Measurements from ENCODE around the gene RUVBL2.

Gene RUVBL2

GRCh38 chr19:48959341-48960239 is 34.1 kb upstream of the RUVBL2 start:
- ATAC-seq (replicated peaks) (no peak), DNase-seq (no peak)
- peaks cover 0 to 2% of the 10 kb centered on the region in 2 donors for H3K9me3 Mint-ChIP-seq
- no peak overlapping the region for H3K4me3 Mint-ChIP-seq
- peak overlapping the region; percentile 82 for H3K27ac Mint-ChIP-seq
- no peaks in the 10 kb centered on the region for H3K27me3 Mint-ChIP-seq
- peaks cover 33 to 58% of the 10 kb centered on the region in 2 donors for H3K36me3 Mint-ChIP-seq
- H3K4me1 Mint-ChIP-seq, result peaks cover 48 to 72% of the 10 kb centered on the region in 2 donors

- H3K9me3 Mint-ChIP-seq, result peaks cover 0 to 2% of the 10 kb centered on the region in 2 donors
- peak overlapping the region; percentile 78 for H3K27ac Mint-ChIP-seq
- ATAC-seq (replicated peaks) (no peak), DNase-seq (no peak)
- peaks cover 40 to 61% of the 10 kb centered on the region in 2 donors for H3K36me3 Mint-ChIP-seq
- peak overlapping the region in 1 of 2 donors; percentile 24 for H3K4me3 Mint-ChIP-seq
- peaks cover 44 to 75% of the 10 kb centered on the region in 2 donors for H3K4me1 Mint-ChIP-seq
- H3K27me3 Mint-ChIP-seq, result no peaks in the 10 kb centered on the region
Observed at GRCh38 chr19:48961051-48961649, 32.5 kb upstream of the RUVBL2 start.

GRCh38 chr19:48961673-48962028 is 32.0 kb upstream of the RUVBL2 start:
- DNase-seq (no peak), ATAC-seq (replicated peaks) (no peak)
- peaks cover 42 to 62% of the 10 kb centered on the region in 2 donors for H3K36me3 Mint-ChIP-seq
- peak overlapping the region; percentile 99 for H3K4me3 Mint-ChIP-seq
- peak overlapping the region; percentile 99 for H3K27ac Mint-ChIP-seq
- peaks cover 0 to 5% of the 10 kb centered on the region in 2 donors for H3K9me3 Mint-ChIP-seq
- peaks cover 45 to 77% of the 10 kb centered on the region in 2 donors for H3K4me1 Mint-ChIP-seq
- no peaks in the 10 kb centered on the region for H3K27me3 Mint-ChIP-seq

- Mint-ChIP-seq H3K36me3 (peaks cover 44 to 62% of the 10 kb centered on the region in 2 donors), H3K27me3 (no peaks in the 10 kb centered on the region), H3K9me3 (peaks cover 0 to 5% of the 10 kb centered on the region in 2 donors), H3K4me3 (peak overlapping the region; percentile 99), H3K27ac (peak overlapping the region; percentile 99), H3K4me1 (peaks cover 45 to 77% of the 10 kb centered on the region in 2 donors)
- peak; percentile 62 for DNase-seq
- ATAC-seq (replicated peaks), result peak; percentile 49 to 56
Observed at GRCh38 chr19:48962029-48962848, 31.4 kb upstream of the RUVBL2 start.

GRCh38 chr19:48962849-48963165 is 30.9 kb upstream of the RUVBL2 start:
- no peaks in the 10 kb centered on the region for H3K27me3 Mint-ChIP-seq
- ATAC-seq (replicated peaks) (no peak), DNase-seq (no peak)
- peak overlapping the region; percentile 99 for H3K4me3 Mint-ChIP-seq
- H3K4me1 Mint-ChIP-seq, result peaks cover 50 to 79% of the 10 kb centered on the region in 2 donors
- peaks cover 49 to 63% of the 10 kb centered on the region in 2 donors for H3K36me3 Mint-ChIP-seq
- H3K27ac Mint-ChIP-seq, result peak overlapping the region; percentile 99
- H3K9me3 Mint-ChIP-seq, result peaks cover 0 to 5% of the 10 kb centered on the region in 2 donors

GRCh38 chr19:48963371-48964204 is 30.1 kb upstream of the RUVBL2 start:
- peak overlapping the region; percentile 99 for H3K4me3 Mint-ChIP-seq
- H3K36me3 Mint-ChIP-seq, result peaks cover 47 to 62% of the 10 kb centered on the region in 2 donors
- no peaks in the 10 kb centered on the region for H3K27me3 Mint-ChIP-seq
- peaks cover 57 to 84% of the 10 kb centered on the region in 2 donors for H3K4me1 Mint-ChIP-seq
- peaks cover 0 to 5% of the 10 kb centered on the region in 2 donors for H3K9me3 Mint-ChIP-seq
- H3K27ac Mint-ChIP-seq, result peak overlapping the region; percentile 99
- DNase-seq (peak; percentile 62), ATAC-seq (replicated peaks) (peak; percentile 28 to 29)

GRCh38 chr19:48964205-48965039 is 29.3 kb upstream of the RUVBL2 start:
- DNase-seq (no peak), ATAC-seq (replicated peaks) (no peak)
- Mint-ChIP-seq H3K9me3 (peaks cover 0 to 5% of the 10 kb centered on the region in 2 donors), H3K27me3 (no peaks in the 10 kb centered on the region), H3K4me1 (peaks cover 55 to 82% of the 10 kb centered on the region in 2 donors), H3K27ac (peak overlapping the region; percentile 99), H3K4me3 (peak overlapping the region; percentile 99), H3K36me3 (peaks cover 50 to 62% of the 10 kb centered on the region in 2 donors)

- Mint-ChIP-seq H3K4me3 (peak within 1 kb of the TSS; percentile 99), H3K9me3 (peaks cover 0 to 5% of the 10 kb centered on the region in 2 donors), H3K4me1 (peaks cover 55 to 83% of the 10 kb centered on the region in 2 donors), H3K27ac (peak within 1 kb of the TSS; percentile 99), H3K36me3 (peaks cover 53 to 67% of the 10 kb centered on the region in 2 donors), H3K27me3 (no peaks in the 10 kb centered on the region)
- peak; percentile 74 to 75 for ATAC-seq (replicated peaks)
- peak; percentile 93 for DNase-seq
Observed at GRCh38 chr19:48965040-48965805, 28.5 kb upstream of the RUVBL2 start, which contains the start of gene FTL. FTL (plus strand) TSS chr19:48965309; CDS start chr19:48965508, 199 bp downstream.

- peaks cover 0 to 4% of the 10 kb centered on the region in 2 donors for H3K9me3 Mint-ChIP-seq
- H3K4me1 Mint-ChIP-seq, result peaks cover 56 to 88% of the 10 kb centered on the region in 2 donors
- ATAC-seq (replicated peaks) (peak; percentile 55 to 59), DNase-seq (peak; percentile 81)
- peak overlapping the region; percentile 99 for H3K4me3 Mint-ChIP-seq
- H3K27me3 Mint-ChIP-seq, result no peaks in the 10 kb centered on the region
- H3K27ac Mint-ChIP-seq, result peak overlapping the region; percentile 99
- H3K36me3 Mint-ChIP-seq, result peaks cover 54 to 63% of the 10 kb centered on the region in 2 donors
Observed at GRCh38 chr19:48965806-48966540, 27.7 kb upstream of the RUVBL2 start.

- Mint-ChIP-seq H3K27me3 (no peaks in the 10 kb centered on the region), H3K4me3 (peak overlapping the region; percentile 99), H3K36me3 (peaks cover 51 to 58% of the 10 kb centered on the region in 2 donors), H3K4me1 (peaks cover 54 to 82% of the 10 kb centered on the region in 2 donors), H3K27ac (peak overlapping the region; percentile 99), H3K9me3 (peaks cover 0 to 3% of the 10 kb centered on the region in 2 donors)
- no peak for DNase-seq
- ATAC-seq (replicated peaks), result no peak
Observed at GRCh38 chr19:48966541-48967345, 26.9 kb upstream of the RUVBL2 start.

Data from stimulated activated naive B cell treated with anti-CD40 and anti-IgM and Interleukin-4, amounts not matched to agents 10 μg/mL and 1 μg/mL and 100 μg/mL, for 72 hours (primary cell).